Hippocampal formation (tissue), 2 donors: ENCODE data around the gene ALOX15B.
"Not testable (repeated sequence)": the region's sequence is repeated elsewhere in the genome, so short reads cannot be mapped to it uniquely, and the experiment has no call there.

Experiments
- DNase-seq, 2 donors: peaks; one replicate each; lab custom pipeline; 2025; lab: John Stamatoyannopoulos, UW

The ALOX15B gene

GRCh38 chr17:8041249-8041928 lies 2.5 kb downstream of the ALOX15B start:
- peak; percentile 8 to 37 for DNase-seq

- no peak for DNase-seq
Observed at GRCh38 chr17:8041979-8042378, 3.1 kb downstream of the ALOX15B start.

GRCh38 chr17:8044819-8045810 lies 6.3 kb downstream of the ALOX15B start:
- DNase-seq: no peak

- no peak for DNase-seq
Observed at GRCh38 chr17:8046306-8046928, 7.6 kb downstream of the ALOX15B start.

- no peak for DNase-seq
Observed at GRCh38 chr17:8046929-8047768, 8.3 kb downstream of the ALOX15B start.

GRCh38 chr17:8047769-8048110 lies 8.9 kb downstream of the ALOX15B start:
- no peak for DNase-seq

- DNase-seq: no peak
Observed at GRCh38 chr17:8048236-8048635, 9.4 kb downstream of the ALOX15B start.

GRCh38 chr17:8048736-8049135 lies 9.9 kb downstream of the ALOX15B start:
- DNase-seq: no peak

GRCh38 chr17:8051831-8052230 lies 13.0 kb downstream of the ALOX15B start:
- no peak for DNase-seq

GRCh38 chr17:8052256-8053252 lies 13.7 kb downstream of the ALOX15B start:
- DNase-seq: no peak

- no peak for DNase-seq
Observed at GRCh38 chr17:8053600-8053999, 14.7 kb downstream of the ALOX15B start.

GRCh38 chr17:8055851-8056231 lies 17.0 kb downstream of the ALOX15B start:
- no peak for DNase-seq

- DNase-seq: peak; percentile 32 to 42
Observed at GRCh38 chr17:8056232-8056975, 17.5 kb downstream of the ALOX15B start.

GRCh38 chr17:8056976-8057625 lies 18.2 kb downstream of the ALOX15B start:
- no peak for DNase-seq

- peak; percentile 30 to 65 for DNase-seq
Observed at GRCh38 chr17:8057691-8058114, 18.8 kb downstream of the ALOX15B start.

- DNase-seq: no peak
Observed at GRCh38 chr17:8059131-8059530, 20.3 kb downstream of the ALOX15B start.

- DNase-seq: peak; percentile 23 to 70
Observed at GRCh38 chr17:8060274-8060673, 21.4 kb downstream of the ALOX15B start.

GRCh38 chr17:8061851-8062250 lies 23.0 kb downstream of the ALOX15B start:
- not testable (repeated sequence) for DNase-seq

- no peak for DNase-seq
Observed at GRCh38 chr17:8062435-8062806, 23.6 kb downstream of the ALOX15B start.
